22Rv1 (cell line): ENCODE data around the gene CFD.

ENCODE experiments used
- ZFX ChIP-seq: fragments of 450-650 bp; IDR thresholded peaks from 2 replicates; pipeline ENCODE4 v1.6.1; 2017; ENCODE audit warnings: antibody characterized with exemption, borderline replicate concordance
- TF ChIP-seq, protein P1 (sequence below): fragments of 450-650 bp; IDR thresholded peaks from 2 replicates; pipeline ENCODE4 v1.5.1; 2017; ENCODE audit warnings: mild to moderate bottlenecking

DNA sequence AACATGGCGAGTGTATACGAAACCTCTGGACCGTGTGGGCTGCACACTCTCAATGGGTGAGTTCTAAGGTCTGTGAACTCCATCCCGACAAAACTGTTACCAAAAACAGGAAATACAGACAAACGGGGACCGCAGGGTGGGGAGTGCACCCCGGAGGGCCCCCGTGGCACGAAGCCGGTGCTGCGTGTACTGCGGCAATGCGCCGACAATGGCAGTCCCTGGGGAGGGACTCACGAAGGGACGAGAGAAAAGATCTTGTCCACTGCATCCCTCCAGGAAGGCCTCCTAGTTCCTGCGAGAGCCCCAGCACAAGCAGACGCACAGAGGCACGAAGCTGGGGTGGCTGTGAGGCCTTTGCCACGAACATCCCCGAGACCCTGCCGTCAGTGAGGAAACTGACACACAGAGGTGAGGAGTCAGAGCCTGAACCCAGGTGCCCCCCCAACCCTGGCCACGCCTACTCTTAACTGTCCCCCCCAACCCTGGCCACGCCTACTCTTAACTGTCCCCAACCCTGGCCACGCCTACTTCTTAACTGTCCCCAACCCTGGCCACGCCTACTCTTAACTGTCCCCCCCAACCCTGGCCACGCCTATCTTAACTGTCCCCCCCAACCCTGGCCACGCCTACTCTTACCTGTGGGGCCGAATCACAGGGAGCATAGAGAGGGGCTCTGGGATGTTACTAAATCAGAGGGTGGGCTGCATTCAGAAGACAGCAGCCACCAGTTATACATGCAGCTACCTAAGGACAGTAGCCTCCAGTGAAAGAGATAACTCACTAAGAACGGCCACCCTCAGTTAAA is 29.3 kb downstream of the CFD start:
- TF ChIP-seq, protein P1, sequence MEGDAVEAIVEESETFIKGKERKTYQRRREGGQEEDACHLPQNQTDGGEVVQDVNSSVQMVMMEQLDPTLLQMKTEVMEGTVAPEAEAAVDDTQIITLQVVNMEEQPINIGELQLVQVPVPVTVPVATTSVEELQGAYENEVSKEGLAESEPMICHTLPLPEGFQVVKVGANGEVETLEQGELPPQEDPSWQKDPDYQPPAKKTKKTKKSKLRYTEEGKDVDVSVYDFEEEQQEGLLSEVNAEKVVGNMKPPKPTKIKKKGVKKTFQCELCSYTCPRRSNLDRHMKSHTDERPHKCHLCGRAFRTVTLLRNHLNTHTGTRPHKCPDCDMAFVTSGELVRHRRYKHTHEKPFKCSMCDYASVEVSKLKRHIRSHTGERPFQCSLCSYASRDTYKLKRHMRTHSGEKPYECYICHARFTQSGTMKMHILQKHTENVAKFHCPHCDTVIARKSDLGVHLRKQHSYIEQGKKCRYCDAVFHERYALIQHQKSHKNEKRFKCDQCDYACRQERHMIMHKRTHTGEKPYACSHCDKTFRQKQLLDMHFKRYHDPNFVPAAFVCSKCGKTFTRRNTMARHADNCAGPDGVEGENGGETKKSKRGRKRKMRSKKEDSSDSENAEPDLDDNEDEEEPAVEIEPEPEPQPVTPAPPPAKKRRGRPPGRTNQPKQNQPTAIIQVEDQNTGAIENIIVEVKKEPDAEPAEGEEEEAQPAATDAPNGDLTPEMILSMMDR: no peak
- TF ChIP-seq ZFX: no peak
